ENCODE results near the gene COQ9. TPM values are rescaled to one million over a fixed set of nuclear protein-coding genes. Genes with fewer than 3 reads are reported as not detected.
A peak's percentile ranks its signal among the peaks of the same experiment; 100 is the strongest.

COQ9 gene
- total RNA-seq, 2 donors from 2014 or later = 34.5 to 38.2 TPM

DNA sequence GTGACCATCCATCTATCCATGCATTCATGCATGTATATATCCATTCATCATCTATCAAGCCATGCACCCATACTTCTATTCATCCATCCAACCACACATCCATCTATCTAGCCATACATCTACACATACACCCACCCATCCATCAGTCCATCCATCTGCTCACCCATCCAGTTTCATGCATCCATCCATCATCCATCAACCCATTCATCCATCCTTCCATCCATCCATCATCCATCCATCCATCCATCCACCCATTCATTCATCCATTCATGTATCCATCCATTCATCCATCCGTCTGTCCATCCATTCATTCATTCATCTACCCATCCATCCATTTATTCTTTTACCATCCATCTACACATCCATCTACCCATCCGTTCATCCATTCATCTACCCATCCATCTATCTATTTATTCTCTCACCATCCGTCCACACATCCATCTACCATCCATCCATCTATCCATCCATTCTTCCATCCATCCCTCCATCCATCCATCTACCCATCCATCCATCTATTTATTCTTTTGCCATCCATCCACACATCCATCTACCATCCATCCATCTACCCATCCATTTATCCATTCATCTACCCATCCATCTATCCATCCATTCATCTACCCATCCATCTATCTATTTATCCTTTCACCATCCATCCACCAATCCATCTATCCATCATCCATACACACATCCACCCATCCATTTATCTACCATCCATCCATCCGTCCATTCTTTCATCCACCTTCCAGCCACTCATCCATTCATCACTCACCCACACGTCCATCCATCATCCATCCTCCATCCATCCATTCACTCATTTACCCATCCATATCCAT lies 39.5 kb upstream of the COQ9 start:
- Mint-ChIP-seq H3K9me3 (no peaks in the 10 kb centered on the region), H3K4me3 (no peak overlapping the region), H3K27ac (no peak overlapping the region), H3K36me3 (ENCODE audit: low read depth) (no peaks in the 10 kb centered on the region), H3K27me3 (ENCODE audit: insufficient read depth) (peaks cover 4% of the 10 kb centered on the region), H3K4me1 (no peaks in the 10 kb centered on the region)
- H3K9me3 ChIP-seq (ENCODE audit: control insufficient read depth, low read length) = no peaks in the 10 kb centered on the region
- 87 to 92% methylated on average over 5 of the region's 5 CpGs for WGBS, 2 experiments (ENCODE audit: insufficient coverage in 1 of 2, insufficient read length in 1 of 2)
- TF ChIP-seq CTCF (conservative IDR thresholded peaks at IDR 0.05) = no peak
- H3K9ac ChIP-seq (ENCODE audit: extremely low read depth, low read length, poor library complexity, severe bottlenecking) = no peak overlapping the region
- H3K4me1 ChIP-seq (ENCODE audit: control insufficient read depth, insufficient read depth, low read length) = no peaks in the 10 kb centered on the region
- no peak for DNase-seq
- H3K4me3 ChIP-seq (ENCODE audit: low read length) = no peak overlapping the region
- no peaks in the 10 kb centered on the region for H3K36me3 ChIP-seq (ENCODE audit: control insufficient read depth, insufficient read depth, low read length)
- H3K27me3 ChIP-seq (ENCODE audit: control insufficient read depth, insufficient read depth, low read length, poor library complexity, severe bottlenecking) = no peaks in the 10 kb centered on the region
- no peak overlapping the region for H3K27ac ChIP-seq (ENCODE audit: low read depth, low read length)

- H3K27ac ChIP-seq (ENCODE audit: low read depth, low read length) = no peak overlapping the region
- H3K9me3 Mint-ChIP-seq = no peaks in the 10 kb centered on the region
- peaks cover 2% of the 10 kb centered on the region for H3K27me3 Mint-ChIP-seq (ENCODE audit: insufficient read depth)
- H3K9ac ChIP-seq (ENCODE audit: extremely low read depth, low read length, poor library complexity, severe bottlenecking) = no peak overlapping the region
- WGBS, 2 experiments (ENCODE audit: insufficient coverage in 1 of 2, insufficient read length in 1 of 2) = 95 to 96% methylated on average over 5 of the region's 5 CpGs
- H3K9me3 ChIP-seq (ENCODE audit: control insufficient read depth, low read length) = no peaks in the 10 kb centered on the region
- no peak overlapping the region for H3K27ac Mint-ChIP-seq
- no peaks in the 10 kb centered on the region for H3K4me1 ChIP-seq (ENCODE audit: control insufficient read depth, insufficient read depth, low read length)
- no peaks in the 10 kb centered on the region for H3K4me1 Mint-ChIP-seq
- H3K36me3 Mint-ChIP-seq (ENCODE audit: low read depth) = no peaks in the 10 kb centered on the region
- H3K36me3 ChIP-seq (ENCODE audit: control insufficient read depth, insufficient read depth, low read length) = no peaks in the 10 kb centered on the region
- H3K27me3 ChIP-seq (ENCODE audit: control insufficient read depth, insufficient read depth, low read length, poor library complexity, severe bottlenecking) = no peaks in the 10 kb centered on the region
- DNase-seq = no peak
- H3K4me3 ChIP-seq (ENCODE audit: low read length) = no peak overlapping the region
- no peak overlapping the region for H3K4me3 Mint-ChIP-seq
- no peak for TF ChIP-seq CTCF (conservative IDR thresholded peaks at IDR 0.05)
These were observed 38.2 kb upstream of the COQ9 start for GRCh38 chr16:57409065-57409464.

DNA sequence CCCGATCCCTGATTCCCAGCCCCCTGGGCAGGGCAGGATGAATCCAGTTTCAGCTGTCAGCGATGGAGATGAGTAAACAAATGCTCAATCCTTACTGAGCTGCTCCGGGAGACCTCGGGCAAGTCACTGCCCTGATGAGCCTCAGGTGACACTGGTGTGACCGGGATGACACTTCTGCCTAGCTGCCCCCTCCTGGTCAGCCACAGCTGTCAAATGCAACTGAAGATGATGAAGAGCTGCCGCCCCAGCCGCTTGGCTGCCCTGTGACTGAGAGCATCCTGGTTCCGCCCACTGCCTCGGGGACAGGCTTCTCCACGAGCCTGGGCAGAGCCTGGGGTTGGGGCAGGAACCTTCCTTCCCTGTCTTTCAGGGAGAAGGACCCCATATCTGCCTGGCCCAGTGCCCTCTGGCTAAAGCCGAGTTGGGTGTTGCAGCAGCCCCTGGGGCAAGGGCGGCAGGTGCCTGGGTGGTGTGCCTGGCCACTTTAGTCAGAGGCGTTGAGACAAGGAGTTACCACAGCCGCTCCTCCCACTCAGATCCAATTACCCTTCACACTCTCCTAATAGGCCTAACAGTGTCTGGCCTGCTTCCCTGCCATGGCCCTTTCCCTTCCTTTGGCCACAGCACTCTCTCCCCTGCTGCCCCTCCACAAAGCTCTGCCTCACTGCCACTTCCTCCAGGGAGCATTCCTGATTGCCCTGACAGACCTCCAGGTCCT lies 37.2 kb upstream of the COQ9 start:
- Mint-ChIP-seq H3K36me3 (ENCODE audit: low read depth) (no peaks in the 10 kb centered on the region), H3K27ac (no peak overlapping the region), H3K4me3 (no peak overlapping the region), H3K9me3 (no peaks in the 10 kb centered on the region), H3K27me3 (ENCODE audit: insufficient read depth) (peaks cover 2% of the 10 kb centered on the region), H3K4me1 (no peaks in the 10 kb centered on the region)
- no peaks in the 10 kb centered on the region for H3K9me3 ChIP-seq (ENCODE audit: control insufficient read depth, low read length)
- H3K36me3 ChIP-seq (ENCODE audit: control insufficient read depth, insufficient read depth, low read length) = no peaks in the 10 kb centered on the region
- no peak overlapping the region for H3K27ac ChIP-seq (ENCODE audit: low read depth, low read length)
- no peak overlapping the region for H3K4me3 ChIP-seq (ENCODE audit: low read length)
- peak; percentile 69 for DNase-seq
- TF ChIP-seq CTCF (conservative IDR thresholded peaks at IDR 0.05) = peak; percentile 27
- no peak overlapping the region for H3K9ac ChIP-seq (ENCODE audit: extremely low read depth, low read length, poor library complexity, severe bottlenecking)
- H3K27me3 ChIP-seq (ENCODE audit: control insufficient read depth, insufficient read depth, low read length, poor library complexity, severe bottlenecking) = no peaks in the 10 kb centered on the region
- no peaks in the 10 kb centered on the region for H3K4me1 ChIP-seq (ENCODE audit: control insufficient read depth, insufficient read depth, low read length)
- WGBS, 2 experiments (ENCODE audit: insufficient coverage in 1 of 2, insufficient read length in 1 of 2) = 71 to 73% methylated on average over 13 to 14 of the region's 14 CpGs
